NCI-H2171 treated with DMSO at 0.1 percent for 48 hours (cell line): ENCODE measurements around the gene FAM169A.
"Not testable (repeated sequence)": the region's sequence is repeated elsewhere in the genome, so short reads cannot be mapped to it uniquely, and the experiment has no call there.

Experiments
- DNase-seq: peaks from one replicate; lab custom pipeline; 2025; lab: John Stamatoyannopoulos, UW

Gene FAM169A

DNA sequence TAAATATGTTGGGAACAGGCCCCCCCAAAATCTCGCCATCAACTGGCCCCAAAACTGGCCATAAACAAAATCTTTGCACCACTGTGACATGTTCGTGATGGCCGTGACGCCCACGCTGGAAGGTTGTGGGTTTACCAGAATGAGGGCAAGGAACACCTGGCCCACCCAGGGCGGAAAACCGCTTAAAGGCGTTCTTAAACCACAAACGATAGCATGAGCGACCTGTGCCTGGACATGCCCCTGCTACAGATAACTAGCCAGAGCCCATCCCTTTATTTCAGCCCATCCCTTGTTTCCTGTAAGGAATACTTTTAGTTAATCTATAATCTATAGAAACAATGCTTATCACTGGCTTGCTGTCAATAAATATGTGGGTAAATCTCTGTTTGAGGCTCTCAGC, 3.2 kb upstream of the FAM169A start:
- not testable (repeated sequence) for DNase-seq

- DNase-seq, result no peak
Observed at GRCh38 chr5:74866596-74867162, 492 bp upstream of the FAM169A start.

DNA sequence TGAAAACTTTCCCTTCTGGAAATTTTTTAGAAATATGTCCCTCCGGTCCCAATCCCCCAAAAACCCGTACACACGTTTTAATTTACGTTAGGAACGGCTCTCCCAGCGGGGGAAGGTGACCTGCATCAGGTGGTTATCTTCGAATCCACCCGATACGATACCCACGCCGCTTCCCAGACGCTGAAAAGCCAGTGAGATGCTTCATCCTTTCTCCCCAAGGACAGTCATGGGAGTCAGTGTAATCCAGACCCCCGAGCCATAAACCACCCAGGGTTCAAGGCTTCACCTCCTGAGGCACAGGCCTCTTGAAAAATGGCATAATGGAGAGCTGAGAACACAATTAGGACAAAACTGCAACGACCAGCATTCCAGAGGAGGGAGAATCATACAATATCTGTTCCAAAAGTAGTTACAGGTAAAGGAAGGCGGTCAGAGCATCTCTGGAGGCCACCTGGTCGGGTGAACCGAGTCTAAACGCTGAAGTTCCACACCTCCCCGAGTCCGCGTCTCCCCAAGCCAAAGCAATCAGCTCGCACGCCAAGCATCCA, 857 bp downstream of the FAM169A start:
- peak; percentile 35 for DNase-seq

GRCh38 chr5:74864823-74865222, 1.4 kb downstream of the FAM169A start:
- DNase-seq, result no peak

DNA sequence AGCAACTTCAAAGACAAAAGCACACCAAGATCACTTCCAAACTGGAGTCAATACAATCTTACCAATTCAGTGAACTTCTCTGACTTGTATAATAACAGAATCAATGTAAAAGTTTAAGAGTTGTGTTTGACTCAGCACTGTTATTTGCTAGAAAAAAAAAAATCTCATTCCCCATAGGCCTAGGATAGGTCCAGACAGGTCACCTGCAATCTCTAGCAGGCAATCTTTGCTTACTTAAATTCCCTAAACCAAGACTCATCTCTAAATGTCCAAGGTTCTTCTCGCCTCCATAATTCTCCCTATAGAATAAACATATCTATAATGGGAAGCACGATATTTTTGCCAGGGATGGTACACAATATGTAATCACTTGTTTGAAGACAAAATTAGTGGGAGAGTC, 2.5 kb downstream of the FAM169A start:
- no peak for DNase-seq

DNA sequence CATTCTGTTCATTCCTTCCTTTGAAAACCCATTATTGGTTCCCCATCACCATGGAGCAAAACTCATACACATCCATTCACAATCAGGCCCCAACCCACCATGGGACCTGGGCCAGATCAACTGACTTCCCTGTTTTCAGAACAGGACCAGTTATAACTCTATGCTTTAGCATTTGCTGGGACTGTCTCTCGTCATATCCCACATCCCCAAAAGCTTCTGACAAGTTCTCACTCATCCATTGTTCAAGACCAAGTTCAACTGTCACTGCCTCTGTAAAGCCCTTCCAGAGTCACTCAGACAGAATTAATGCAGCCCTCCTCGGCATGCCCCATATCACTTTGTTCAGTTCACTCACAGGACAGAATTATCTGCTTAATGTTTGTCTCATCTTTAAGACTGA, 4.0 kb downstream of the FAM169A start:
- DNase-seq, result no peak

GRCh38 chr5:74856975-74857374, 9.2 kb downstream of the FAM169A start:
- not testable (repeated sequence) for DNase-seq

- no peak for DNase-seq
Observed at GRCh38 chr5:74853256-74853655, 12.9 kb downstream of the FAM169A start.

GRCh38 chr5:74851684-74852353, 14.4 kb downstream of the FAM169A start:
- DNase-seq, result no peak

- no peak for DNase-seq
Observed at GRCh38 chr5:74850789-74851425, 15.3 kb downstream of the FAM169A start.

DNA sequence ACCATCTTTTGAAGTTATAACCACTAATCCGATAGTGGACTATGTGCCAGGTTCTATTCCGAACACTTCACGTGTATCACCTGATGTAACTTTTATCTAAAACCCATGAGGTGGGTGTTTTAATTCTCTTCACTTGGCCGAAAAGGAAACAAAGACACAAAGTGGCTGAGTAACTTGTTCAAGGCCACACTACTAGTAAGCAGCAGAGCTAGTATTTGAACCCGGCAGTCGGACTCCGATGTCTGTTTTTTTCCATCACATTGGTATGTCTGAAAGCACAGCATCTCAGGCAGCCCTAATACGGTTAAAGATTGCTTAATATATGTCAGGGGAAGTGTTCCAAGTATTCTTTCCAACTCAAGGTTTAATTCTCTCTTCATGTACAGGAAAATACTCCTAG, 16.2 kb downstream of the FAM169A start:
- no peak for DNase-seq

DNA sequence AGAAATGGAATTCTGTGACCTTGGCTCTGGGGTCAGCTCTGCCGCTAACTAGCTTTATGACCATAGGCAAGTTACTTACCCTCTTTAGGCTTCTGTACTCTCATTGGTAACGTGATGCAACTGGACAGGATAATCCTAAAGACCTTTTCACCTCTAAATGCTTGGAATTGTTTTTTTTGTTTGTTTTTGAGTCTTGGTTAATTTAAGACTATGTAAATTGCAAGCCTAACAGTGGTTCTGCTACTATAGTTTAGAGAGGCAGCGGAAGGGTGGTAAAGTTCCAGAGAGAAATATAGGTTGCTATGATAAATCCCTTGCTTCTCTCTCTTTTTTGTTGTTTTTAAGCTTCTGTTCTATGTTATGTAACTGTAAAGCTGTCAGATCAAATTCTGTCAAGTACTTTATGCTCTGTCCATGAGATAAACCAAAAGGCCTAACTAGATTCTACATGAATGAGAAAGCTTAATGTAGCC, 17.6 kb downstream of the FAM169A start:
- no peak for DNase-seq

DNA sequence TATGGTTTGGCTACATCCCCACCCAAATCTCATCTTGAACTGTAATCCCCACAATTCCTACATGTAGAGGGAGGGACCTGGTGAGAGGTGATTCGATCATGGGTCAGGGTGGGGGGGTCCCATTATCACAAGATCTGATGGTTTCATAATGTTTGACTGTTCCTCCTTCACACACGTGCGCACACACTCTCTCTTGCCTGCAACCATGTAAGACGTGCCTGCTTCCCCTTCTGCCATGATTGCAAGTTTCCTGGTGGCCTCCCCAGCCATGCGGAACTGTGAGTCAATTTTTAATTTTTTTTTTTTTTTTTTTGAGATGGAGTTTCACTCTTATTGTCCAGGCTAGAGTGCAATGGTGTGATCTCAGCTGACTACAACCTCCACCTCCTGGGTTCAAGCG, 27.0 kb downstream of the FAM169A start:
- no peak for DNase-seq

DNA sequence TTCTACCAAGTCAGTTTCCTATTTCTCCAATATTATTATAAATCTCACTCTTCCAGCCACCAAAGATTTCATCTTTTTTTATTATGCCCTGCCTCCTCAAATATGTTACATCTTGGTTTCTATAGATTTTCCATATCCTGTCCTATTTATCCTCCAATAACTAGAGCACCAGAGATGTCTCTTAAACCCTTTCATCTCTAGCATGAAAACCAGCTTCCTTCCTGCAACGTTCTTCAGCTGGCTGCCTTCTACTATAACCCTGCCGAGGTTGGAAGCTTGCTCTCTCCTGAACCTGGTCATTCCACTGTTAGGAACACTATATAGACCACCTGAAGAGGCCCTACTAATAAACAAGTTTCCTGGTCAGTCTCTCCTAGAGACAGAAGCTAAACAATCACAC, 27.9 kb downstream of the FAM169A start:
- DNase-seq, result no peak

GRCh38 chr5:74837115-74837514, 29.1 kb downstream of the FAM169A start:
- DNase-seq, result no peak

DNA sequence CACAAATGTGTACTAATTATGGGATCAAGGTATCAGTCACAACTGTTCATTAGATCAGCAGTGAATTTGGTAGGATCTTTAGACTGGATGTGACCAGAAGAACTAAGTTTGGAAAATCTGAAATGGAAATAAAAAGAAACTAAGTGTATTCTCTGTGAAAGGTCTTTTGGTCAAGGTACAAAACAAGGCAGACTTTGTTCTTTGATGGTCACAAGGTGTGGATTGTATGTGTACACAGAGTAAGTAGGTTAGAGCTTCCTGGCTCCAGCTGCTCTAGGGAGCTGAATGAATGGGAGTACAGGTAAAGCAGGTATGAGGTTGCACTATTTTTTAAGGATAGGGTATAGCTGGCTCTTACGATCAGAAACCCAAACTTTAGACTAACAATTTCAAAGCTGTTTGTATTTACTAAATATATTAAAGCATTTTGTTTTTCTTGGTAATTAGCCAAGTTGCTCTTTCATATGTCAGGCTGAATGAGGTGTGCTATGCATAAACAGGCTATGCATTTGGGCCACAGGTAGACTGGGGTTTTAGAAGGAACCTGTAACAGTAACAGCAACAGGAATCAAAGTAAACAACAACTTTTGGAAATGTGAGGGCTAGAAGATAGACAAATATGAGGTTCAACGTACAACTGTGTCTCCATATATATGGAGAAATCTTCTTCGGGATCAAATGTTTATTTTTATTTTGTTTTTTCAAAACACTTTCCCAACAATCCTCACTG, 32.5 kb downstream of the FAM169A start:
- no peak for DNase-seq

DNA sequence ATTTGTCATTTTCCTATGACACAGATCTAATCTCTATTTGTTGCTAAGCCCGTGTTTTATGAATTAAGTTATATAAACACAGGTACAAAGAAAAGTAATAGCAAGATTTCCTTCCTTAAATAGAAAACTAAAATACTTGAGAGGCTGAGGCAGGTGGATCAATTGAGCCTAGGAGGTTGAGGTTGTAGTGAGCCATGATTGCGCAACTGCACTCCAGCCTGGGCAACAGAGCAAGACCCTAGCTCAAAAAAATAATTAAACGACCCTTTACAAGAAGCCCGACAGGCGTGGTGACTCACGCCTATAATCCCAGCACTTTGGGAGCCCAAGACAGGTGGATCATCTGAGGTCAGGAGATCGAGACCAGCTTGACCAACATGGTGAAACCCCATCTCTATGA, 36.8 kb downstream of the FAM169A start:
- DNase-seq, result no peak

DNA sequence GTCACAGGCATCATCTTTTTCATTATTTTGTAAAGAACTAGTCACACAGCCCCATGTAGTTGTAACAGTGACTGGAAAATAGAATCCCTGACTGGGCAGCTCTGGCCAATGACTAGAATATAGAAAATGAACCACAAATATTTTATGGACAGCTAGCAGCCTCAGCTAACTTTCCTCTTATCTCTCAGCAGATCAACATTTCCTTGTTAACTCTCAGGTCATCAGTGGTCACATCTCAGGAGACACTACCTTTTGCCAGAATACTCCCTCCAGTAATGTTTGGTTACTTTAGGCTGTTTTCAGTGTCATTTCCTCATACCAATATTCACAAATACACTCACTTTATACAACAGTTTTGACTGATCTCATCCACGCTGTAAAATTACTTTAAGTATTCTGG, 43.9 kb downstream of the FAM169A start:
- no peak for DNase-seq

DNA sequence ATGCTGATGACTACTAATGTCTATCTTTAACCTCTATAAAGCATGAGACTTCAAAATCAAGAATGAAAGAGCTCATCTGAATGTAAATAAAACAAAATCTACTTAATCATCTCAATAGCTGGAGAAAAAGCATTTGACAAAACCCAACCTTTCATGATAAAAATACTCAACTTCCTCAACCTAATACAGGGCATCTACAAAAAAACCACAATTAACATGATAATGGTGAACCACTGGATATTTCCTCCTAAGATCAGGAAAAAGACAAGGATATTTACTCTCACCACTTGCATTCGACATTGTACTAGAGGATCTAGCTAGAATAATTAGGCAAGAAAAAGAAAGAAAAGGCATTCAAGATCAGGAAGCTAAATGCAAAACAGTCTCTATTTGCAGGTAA, 49.3 kb downstream of the FAM169A start:
- DNase-seq, result no peak

DNA sequence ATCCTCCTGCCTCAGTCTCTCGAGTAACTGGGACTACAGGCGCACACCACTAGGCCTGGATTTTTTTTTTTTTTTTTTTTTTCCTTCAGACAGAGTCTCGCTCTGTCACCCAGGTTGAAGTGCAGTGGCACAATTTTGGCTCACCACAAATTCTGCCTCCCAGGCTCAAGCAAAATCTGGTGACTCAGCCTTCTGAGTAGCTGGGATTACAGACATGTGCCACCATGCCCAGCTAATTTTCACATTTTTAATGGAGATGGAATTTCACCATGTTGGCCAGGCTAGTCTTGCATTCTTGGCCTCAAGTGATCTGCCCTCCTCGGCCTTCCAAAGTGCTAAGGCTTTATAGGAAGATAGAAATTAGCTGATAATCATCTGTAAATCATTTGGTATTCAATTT, 55.3 kb downstream of the FAM169A start:
- DNase-seq, result no peak

DNA sequence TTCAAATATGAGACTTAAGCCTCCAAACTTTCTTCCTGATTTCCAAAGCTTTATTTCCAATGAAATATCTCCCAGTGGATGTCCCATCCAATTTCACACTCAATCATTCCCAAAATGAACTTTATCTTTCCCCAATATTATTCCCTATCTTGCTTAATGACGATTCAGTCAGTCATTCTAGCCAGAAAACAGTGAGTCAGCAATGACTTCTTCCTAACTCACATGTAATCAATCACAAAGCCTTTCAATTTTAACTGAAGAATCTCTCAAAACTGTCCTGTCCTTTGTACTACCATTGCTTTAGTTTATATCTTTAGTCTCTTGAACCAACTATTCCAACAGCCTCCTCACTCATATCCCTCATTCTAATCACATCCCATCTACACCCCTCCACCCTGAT, 64.2 kb downstream of the FAM169A start:
- DNase-seq, result no peak

- no peak for DNase-seq
Observed at GRCh38 chr5:74801197-74801596, 65.0 kb downstream of the FAM169A start.
